Measurements from ENCODE around the gene RNASE8. TPM values are rescaled to one million over a fixed set of nuclear protein-coding genes. Genes with fewer than 3 reads are reported as not detected.

The RNASE8 gene
- total and polyA plus RNA-seq, 2 of the 8 experiments (the other 6 are each of a cell fraction or from before 2014, with no cell fraction given) = not detected

GRCh38 chr14:21069388-21070082 lies 11.9 kb downstream of the RNASE8 start:
- WGBS, 2 experiments (ENCODE audit: extremely low coverage in 1 of 2, insufficient coverage in 1 of 2, insufficient read length in 1 of 2, insufficient replicate concordance in 2 of 2, low coverage in 1 of 2, low lambda C conversion rate in 2 of 2, missing lambda C conversion rate in 1 of 2) = 1% methylated on average over 28 of the region's 40 CpGs; no CpG with 5 or more reads in 1 of the 2 experiments
- peak overlapping the region; percentile 94 to 96 for H3K4me2 ChIP-seq (ENCODE audit: insufficient read depth in 1 of 2, low read depth in 2 of 2, low read length in 2 of 2)
- no peak for TF ChIP-seq CHD2 (IDR thresholded peaks at IDR 0.05; ENCODE audit: low read length)
- TF ChIP-seq CTBP2 (IDR thresholded peaks at IDR 0.05; ENCODE audit: borderline replicate concordance, insufficient read depth, insufficient read length, low read length) = no peak
- peak; percentile 73 for TF ChIP-seq SAP30 (IDR thresholded peaks at IDR 0.05; ENCODE audit: insufficient read depth, insufficient replicate concordance, low read length)
- peak in 1 of 2 experiments; percentile 74; a peak in 1 of 4 replicates for TF ChIP-seq SIN3A (conservative IDR thresholded peaks at IDR 0.05 in 1 of 2, IDR thresholded peaks at IDR 0.05 in 1 of 2; ENCODE audit: low read depth in 1 of 2, low read length in 2 of 2)
- no peak for TF ChIP-seq RFX5 (IDR thresholded peaks at IDR 0.05; ENCODE audit: borderline replicate concordance, low read depth, low read length)
- TF ChIP-seq JUND (IDR thresholded peaks at IDR 0.05; ENCODE audit: low read length) = no peak
- no peak for TF ChIP-seq POU5F1 (IDR thresholded peaks at IDR 0.05; ENCODE audit: low read depth, low read length)
- no peak for TF ChIP-seq HDAC6 (IDR thresholded peaks at IDR 0.05; ENCODE audit: low read depth, low read length)
- TF ChIP-seq RNF2 (IDR thresholded peaks at IDR 0.05; ENCODE audit: borderline replicate concordance, low read depth, low read length, missing control alignments, poor library complexity, severe bottlenecking) = no peak
- TF ChIP-seq CBX5 (IDR thresholded peaks at IDR 0.05; ENCODE audit: low read depth, low read length) = no peak

More at GRCh38 chr14:21069388-21070082, 11.9 kb downstream of the RNASE8 start:
- H3K27ac ChIP-seq (ENCODE audit: low read depth, low read length) = peak overlapping the region; percentile 71; the same call in 1 of the 2 replicates
- CTCF ChIA-PET (ENCODE audit: partially characterized antibody) = interaction anchor here (1.1 to 6.6 kb wide), 23 partner anchors 13 to 98 kb away, joined by 3 to 110 read pairs (median 8); partner anchors contain the start of genes NDRG2, RNASE8, TMEM253 and ZNF219
- H4K20me1 ChIP-seq (replicated peaks in 1 of 2; ENCODE audit: control insufficient read depth in 1 of 2, insufficient read depth in 2 of 2, low read length in 2 of 2) = peaks cover under 1 to 2% of the 10 kb centered on the region in 2 experiments
- FAIRE-seq = no peak
- H3K79me1 ChIP-seq (ENCODE audit: low read depth, low read length) = no peaks in the 10 kb centered on the region
- H3K9ac ChIP-seq (replicated peaks in 1 of 4; ENCODE audit: extremely low read depth in 1 of 4, low read depth in 3 of 4, low read length in 3 of 4) = peak overlapping the region; percentile 66 to 76 (median 72)
- peaks cover 0 to 4% (median 0%) of the 10 kb centered on the region in 4 experiments; a peak in 3 of 7 replicates for H3K27me3 ChIP-seq (replicated peaks in 1 of 4; ENCODE audit: control insufficient read depth in 3 of 4, extremely low read depth in 1 of 4, insufficient read depth in 3 of 4, low read length in 3 of 4)
- H3K4me3 ChIP-seq (ENCODE audit: extremely low read depth in 1 of 4, insufficient read depth in 2 of 4, low read depth in 3 of 4, low read length in 4 of 4) = peak overlapping the region; percentile 52 to 98 (median 82)
- no peak overlapping the region for H2AK5ac ChIP-seq (ENCODE audit: low read depth, low read length)
- H3K79me2 ChIP-seq (ENCODE audit: control insufficient read depth in 1 of 2, insufficient read depth in 2 of 2, low read length in 2 of 2) = peaks cover 0 to 13% of the 10 kb centered on the region in 2 experiments; a peak in 2 of 4 replicates
- H2AFZ ChIP-seq (ENCODE audit: low read length) = no peak overlapping the region
- POLR2A ChIA-PET (ENCODE audit: partially characterized antibody) = interaction anchor here (0.9 to 12.4 kb wide), 18 partner anchors 10 to 195 kb away, joined by 3 to 245 read pairs (median 5); partner anchors contain the start of genes RNASE8, TMEM253 and ZNF219
- H4K5ac ChIP-seq (ENCODE audit: insufficient read length, low read depth, low read length) = peak overlapping the region; percentile 80
- peak overlapping the region; percentile 83; the same call in 1 of the 2 replicates for H3K18ac ChIP-seq (ENCODE audit: extremely low read depth, low read length)
- no peak overlapping the region; the same call in 1 of the 2 replicates for H2BK15ac ChIP-seq (ENCODE audit: low read length)
- no peaks in the 10 kb centered on the region for H3K9me3 ChIP-seq (ENCODE audit: insufficient read depth in 2 of 2, low read depth in 1 of 2, low read length in 1 of 2)
- peak in 1 of 2 experiments; percentile 81 for DNase-seq (ENCODE audit: low read depth in 1 of 2, low spot score in 2 of 2)
- no peak overlapping the region for H2BK12ac ChIP-seq (ENCODE audit: low read depth, low read length)
- H3K23ac ChIP-seq (ENCODE audit: insufficient read length) = peak overlapping the region; percentile 52
- peak overlapping the region; percentile 85 for H4K8ac ChIP-seq (ENCODE audit: extremely low read depth, insufficient read depth, low read length)
- peak overlapping the region; percentile 88 for H3K4ac ChIP-seq (replicated peaks; ENCODE audit: insufficient read length, low read depth, low read length)
- peak overlapping the region; percentile 61 for H4K91ac ChIP-seq (replicated peaks; ENCODE audit: insufficient read length, low read length)
- peaks cover 3 to 14% (median 8%) of the 10 kb centered on the region in 4 experiments for H3K4me1 ChIP-seq (replicated peaks in 1 of 4; ENCODE audit: control insufficient read depth in 3 of 4, insufficient read depth in 4 of 4, low read length in 3 of 4)
- H3K23me2 ChIP-seq (ENCODE audit: low read depth, low read length) = peaks cover 25% of the 10 kb centered on the region; the same call in 1 of the 2 replicates
- H2BK20ac ChIP-seq (ENCODE audit: low read length) = no peak overlapping the region
- H3K36me3 ChIP-seq (ENCODE audit: control insufficient read depth in 2 of 4, insufficient read depth in 4 of 4, low read length in 3 of 4) = peaks cover 9 to 14% (median 10%) of the 10 kb centered on the region in 4 experiments; a peak in 5 of 8 replicates
- H2BK120ac ChIP-seq (replicated peaks; ENCODE audit: low read depth, low read length) = no peak overlapping the region
- H3K56ac ChIP-seq (replicated peaks; ENCODE audit: insufficient read length, low read depth, low read length) = peak overlapping the region; percentile 71
- H3K14ac ChIP-seq (ENCODE audit: insufficient read length) = no peak overlapping the region
- peak overlapping the region; percentile 71; the same call in 1 of the 2 replicates for H2BK5ac ChIP-seq (ENCODE audit: low read depth, low read length)
